ENCODE results near the gene INTS1. TPM values are rescaled to one million over a fixed set of nuclear protein-coding genes. Genes with fewer than 3 reads are reported as not detected.

Gene INTS1
- total and polyA plus RNA-seq, 2 of the 4 experiments (the other 2 are of a cell fraction) = 9.3 to 40.1 TPM

- POLR2A ChIA-PET (ENCODE audit: unreplicated experiment) = no interaction called here
- Histone ChIP-seq H3K4me2 (ENCODE audit: low read depth, low read length) (no peak overlapping the region), H3K4me1 (ENCODE audit: control insufficient read depth, insufficient read depth, low read length) (no peaks in the 10 kb centered on the region), H3K18ac (ENCODE audit: low read depth, low read length) (no peak overlapping the region), H3K27me3 (ENCODE audit: control insufficient read depth, insufficient read depth, low read length) (no peaks in the 10 kb centered on the region), H3K9ac (ENCODE audit: low read depth, low read length) (no peak overlapping the region), H2BK5ac (ENCODE audit: low read depth, low read length, poor library complexity, severe bottlenecking) (no peak overlapping the region), H3K36me3 (ENCODE audit: control insufficient read depth, insufficient read depth, low read length) (peaks cover 17% of the 10 kb centered on the region), H4K20me1 (ENCODE audit: insufficient read depth, low read length) (no peaks in the 10 kb centered on the region; the same call in 1 of the 2 replicates), H2AK9ac (replicated peaks; ENCODE audit: low read depth, low read length, poor library complexity) (no peak overlapping the region), H3K56ac (ENCODE audit: extremely low read depth, insufficient read depth, low read length) (no peak overlapping the region), H4K91ac (ENCODE audit: insufficient read depth, low read depth, low read length) (no peak overlapping the region), H3K27ac (ENCODE audit: insufficient read depth, low read length) (no peak overlapping the region), H4K5ac (ENCODE audit: low read depth, low read length) (no peak overlapping the region), H2BK15ac (ENCODE audit: low read depth, low read length) (no peak overlapping the region), H2BK120ac (ENCODE audit: low read depth, low read length) (no peak overlapping the region), H3K9me3 (ENCODE audit: control insufficient read depth, insufficient read depth, low read length) (no peaks in the 10 kb centered on the region), H3K9me1 (ENCODE audit: insufficient read depth, low read length) (no peaks in the 10 kb centered on the region; the same call in 1 of the 2 replicates), H2BK20ac (ENCODE audit: low read depth, low read length) (no peak overlapping the region), H3K4me3 (ENCODE audit: insufficient read depth, low read depth, low read length) (no peak overlapping the region), H3K23ac (ENCODE audit: low read depth, low read length) (no peak overlapping the region), H3K14ac (replicated peaks; ENCODE audit: low read depth, low read length) (no peak overlapping the region), H2AK5ac (ENCODE audit: low read depth, low read length) (peak overlapping the region; percentile 16; the same call in 1 of the 2 replicates), H4K8ac (ENCODE audit: low read depth in 2 of 2, low read length in 2 of 2) (no peak overlapping the region), H2AFZ (replicated peaks; ENCODE audit: low read length, poor library complexity) (no peak overlapping the region), H3K4ac (ENCODE audit: low read depth, low read length) (no peak overlapping the region), H3K79me1 (ENCODE audit: low read depth in 1 of 2, low read length in 2 of 2) (peaks cover 0 to 5% of the 10 kb centered on the region in 2 experiments; a peak in 1 of 4 replicates)
- no TSS peak for BruUV-seq (replicated peaks)
- WGBS, 2 experiments (ENCODE audit: extremely low coverage in 2 of 2, insufficient read length in 1 of 2) = 85% methylated on average over 16 of the region's 35 CpGs; no CpG with 5 or more reads in 1 of the 2 experiments
- TF ChIP-seq CTCF (conservative IDR thresholded peaks at IDR 0.05; ENCODE audit: low read depth, low read length) = no peak
- TF ChIP-seq POLR2A (IDR thresholded peaks at IDR 0.05; ENCODE audit: low read depth, low read length) = no peak
- no peak for TF ChIP-seq CHD1 (IDR thresholded peaks at IDR 0.05; ENCODE audit: low read depth, low read length)
- no peak for TF ChIP-seq RAD21 (IDR thresholded peaks at IDR 0.05; ENCODE audit: low read length)
- TF ChIP-seq SMC3 (IDR thresholded peaks at IDR 0.05; ENCODE audit: low read depth, low read length) = no peak
- TF ChIP-seq MXI1 (IDR thresholded peaks at IDR 0.05; ENCODE audit: borderline replicate concordance, low read depth, low read length) = no peak
- CTCF ChIA-PET = no interaction called here
- intact Hi-C loops (cut with micrococcal nuclease) (no loop called here), dilution Hi-C loops (cut with HindIII; ENCODE audit: low sequenced_read_pairs, unreplicated experiment) (no loop called here), in situ Hi-C loops (cut with MboI; ENCODE audit: low sequenced_read_pairs) (no loop called here)
- DNase-seq (no peak), ATAC-seq (ENCODE audit: low read depth) (no peak)
These were observed 43.7 kb upstream of the INTS1 start for GRCh38 chr7:1547777-1548437.

Measured in IMR-90 (cell line).